ENCODE data around the gene ZDHHC3.

DNA sequence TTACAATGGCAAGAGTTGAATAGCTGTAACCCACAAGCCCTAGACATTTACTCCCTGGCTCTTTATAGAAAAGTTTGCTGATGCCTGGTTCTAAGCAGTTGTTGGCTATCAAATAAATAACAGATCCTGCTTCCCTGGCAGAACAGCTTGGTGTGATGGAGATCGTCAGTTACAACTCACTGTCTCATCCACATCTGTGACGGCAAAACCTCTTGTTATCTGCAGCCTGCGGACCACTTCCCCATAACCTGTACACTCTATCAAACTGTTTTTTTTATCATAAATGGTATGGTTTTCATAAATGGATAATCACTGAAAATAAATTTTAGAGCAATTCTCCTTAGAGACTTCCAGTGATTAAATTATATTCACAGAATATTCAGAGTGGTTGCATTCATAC is 14.1 kb downstream of the ZDHHC3 start:
- TF ChIP-seq, protein P1, sequence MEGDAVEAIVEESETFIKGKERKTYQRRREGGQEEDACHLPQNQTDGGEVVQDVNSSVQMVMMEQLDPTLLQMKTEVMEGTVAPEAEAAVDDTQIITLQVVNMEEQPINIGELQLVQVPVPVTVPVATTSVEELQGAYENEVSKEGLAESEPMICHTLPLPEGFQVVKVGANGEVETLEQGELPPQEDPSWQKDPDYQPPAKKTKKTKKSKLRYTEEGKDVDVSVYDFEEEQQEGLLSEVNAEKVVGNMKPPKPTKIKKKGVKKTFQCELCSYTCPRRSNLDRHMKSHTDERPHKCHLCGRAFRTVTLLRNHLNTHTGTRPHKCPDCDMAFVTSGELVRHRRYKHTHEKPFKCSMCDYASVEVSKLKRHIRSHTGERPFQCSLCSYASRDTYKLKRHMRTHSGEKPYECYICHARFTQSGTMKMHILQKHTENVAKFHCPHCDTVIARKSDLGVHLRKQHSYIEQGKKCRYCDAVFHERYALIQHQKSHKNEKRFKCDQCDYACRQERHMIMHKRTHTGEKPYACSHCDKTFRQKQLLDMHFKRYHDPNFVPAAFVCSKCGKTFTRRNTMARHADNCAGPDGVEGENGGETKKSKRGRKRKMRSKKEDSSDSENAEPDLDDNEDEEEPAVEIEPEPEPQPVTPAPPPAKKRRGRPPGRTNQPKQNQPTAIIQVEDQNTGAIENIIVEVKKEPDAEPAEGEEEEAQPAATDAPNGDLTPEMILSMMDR (IDR thresholded peaks at IDR 0.05): no peak
- TF ChIP-seq EZH2 (IDR thresholded peaks at IDR 0.05) (no peak), EZH2phosphoT487 (IDR thresholded peaks at IDR 0.05) (no peak)

Data from neural progenitor cell (in vitro differentiated cells).